Measurements from ENCODE around the gene MLKL. TPM values are rescaled to one million over a fixed set of nuclear protein-coding genes. Genes with fewer than 3 reads are reported as not detected.
A peak's percentile ranks its signal among the peaks of the same experiment; 100 is the strongest.

MLKL gene
- total RNA-seq, 1 donor from 2014 or later = 0.24 TPM

DNA sequence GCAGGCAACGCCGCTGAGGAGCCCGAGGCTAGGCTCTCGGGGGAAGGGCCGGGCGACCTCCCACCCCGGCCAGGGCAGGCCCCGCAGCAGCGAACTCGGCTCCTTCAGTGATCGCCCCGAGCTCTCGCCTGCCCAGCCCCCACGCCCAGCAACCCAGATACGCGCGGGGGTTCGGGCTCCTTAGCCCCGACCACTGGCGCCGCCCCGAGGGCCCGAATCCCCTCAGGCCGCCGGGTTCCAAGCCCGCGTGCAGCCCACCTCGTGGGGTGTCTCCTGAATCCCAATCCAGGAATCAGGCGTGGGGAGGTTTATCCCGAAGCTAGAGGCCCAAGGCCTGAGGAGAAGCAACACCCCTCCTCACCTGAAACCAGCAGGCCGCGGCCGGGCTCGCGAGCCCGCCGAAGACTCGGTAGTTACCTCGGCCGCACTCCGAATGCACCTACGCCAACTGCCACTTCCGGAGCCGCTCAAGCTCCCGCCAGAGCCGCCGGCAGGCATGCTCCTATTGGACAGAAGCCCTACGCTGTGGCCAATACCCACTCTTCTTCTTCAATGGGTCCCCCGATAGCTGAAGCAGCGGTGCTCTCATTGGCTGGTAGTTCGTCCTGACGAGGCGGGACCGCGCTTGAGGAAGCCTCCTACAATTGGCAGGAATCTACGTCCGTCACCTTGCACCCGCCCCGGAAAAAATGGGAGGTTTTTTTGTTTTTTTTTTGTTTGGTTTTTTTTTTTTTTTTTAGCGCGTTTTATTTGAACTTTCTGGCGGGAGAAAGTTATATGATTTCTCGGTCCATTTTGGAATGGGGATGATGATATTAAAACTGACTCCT lies 34.0 kb downstream of the MLKL start, which contains the start of gene RFWD3:
Gene RFWD3 (minus strand): TSS at position 453 of the 830 bp plus-strand sequence. CDS start 5,428 bp downstream, outside the sequence.
- peaks cover 10% of the 10 kb centered on the region for H3K9me3 Mint-ChIP-seq (ENCODE audit: low read depth)
- peaks cover 2% of the 10 kb centered on the region for H3K27me3 Mint-ChIP-seq
- peak within 1 kb of the TSS; percentile 96 for H3K27ac Mint-ChIP-seq
- H3K4me1 Mint-ChIP-seq (ENCODE audit: low read depth) = peaks cover 2% of the 10 kb centered on the region
- H3K4me3 Mint-ChIP-seq (ENCODE audit: low read depth) = peak within 1 kb of the TSS; percentile 95
- DNase-seq (ENCODE audit: low spot score, unreplicated experiment) = peak; percentile 90
- TF ChIP-seq, protein P1, sequence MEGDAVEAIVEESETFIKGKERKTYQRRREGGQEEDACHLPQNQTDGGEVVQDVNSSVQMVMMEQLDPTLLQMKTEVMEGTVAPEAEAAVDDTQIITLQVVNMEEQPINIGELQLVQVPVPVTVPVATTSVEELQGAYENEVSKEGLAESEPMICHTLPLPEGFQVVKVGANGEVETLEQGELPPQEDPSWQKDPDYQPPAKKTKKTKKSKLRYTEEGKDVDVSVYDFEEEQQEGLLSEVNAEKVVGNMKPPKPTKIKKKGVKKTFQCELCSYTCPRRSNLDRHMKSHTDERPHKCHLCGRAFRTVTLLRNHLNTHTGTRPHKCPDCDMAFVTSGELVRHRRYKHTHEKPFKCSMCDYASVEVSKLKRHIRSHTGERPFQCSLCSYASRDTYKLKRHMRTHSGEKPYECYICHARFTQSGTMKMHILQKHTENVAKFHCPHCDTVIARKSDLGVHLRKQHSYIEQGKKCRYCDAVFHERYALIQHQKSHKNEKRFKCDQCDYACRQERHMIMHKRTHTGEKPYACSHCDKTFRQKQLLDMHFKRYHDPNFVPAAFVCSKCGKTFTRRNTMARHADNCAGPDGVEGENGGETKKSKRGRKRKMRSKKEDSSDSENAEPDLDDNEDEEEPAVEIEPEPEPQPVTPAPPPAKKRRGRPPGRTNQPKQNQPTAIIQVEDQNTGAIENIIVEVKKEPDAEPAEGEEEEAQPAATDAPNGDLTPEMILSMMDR (IDR thresholded peaks at IDR 0.05; ENCODE audit: unreplicated experiment) = no peak
- H3K36me3 Mint-ChIP-seq (ENCODE audit: insufficient read depth) = peaks cover 19% of the 10 kb centered on the region

DNA sequence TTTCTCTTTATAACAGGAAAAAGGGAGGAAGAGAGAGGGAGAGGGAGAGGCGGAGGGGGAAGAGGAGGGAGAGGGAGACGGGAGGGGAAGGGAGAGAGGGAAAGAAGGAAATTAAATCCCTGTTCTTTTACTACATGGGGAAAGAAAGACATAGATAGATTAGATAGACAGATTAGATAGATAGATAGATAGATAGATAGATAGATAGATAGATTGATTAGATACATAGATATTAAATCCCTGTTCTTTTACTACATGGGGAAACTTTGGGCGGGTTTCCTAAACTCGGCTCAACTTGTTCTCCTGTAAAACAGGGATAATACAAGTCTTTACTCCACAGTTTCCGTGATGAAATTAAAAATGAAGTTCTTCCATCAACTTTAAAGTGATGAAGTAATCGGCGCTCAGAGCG lies 34.6 kb downstream of the MLKL start:
- peak overlapping the region; percentile 24 for H3K27ac Mint-ChIP-seq
- TF ChIP-seq, protein P1 (IDR thresholded peaks at IDR 0.05; ENCODE audit: unreplicated experiment) = no peak
- H3K9me3 Mint-ChIP-seq (ENCODE audit: low read depth) = peaks cover 10% of the 10 kb centered on the region
- H3K4me1 Mint-ChIP-seq (ENCODE audit: low read depth) = peaks cover 2% of the 10 kb centered on the region
- peak overlapping the region; percentile 95 for H3K4me3 Mint-ChIP-seq (ENCODE audit: low read depth)
- H3K27me3 Mint-ChIP-seq = no peaks in the 10 kb centered on the region
- H3K36me3 Mint-ChIP-seq (ENCODE audit: insufficient read depth) = peaks cover 19% of the 10 kb centered on the region
- no peak for DNase-seq (ENCODE audit: low spot score, unreplicated experiment)

DNA sequence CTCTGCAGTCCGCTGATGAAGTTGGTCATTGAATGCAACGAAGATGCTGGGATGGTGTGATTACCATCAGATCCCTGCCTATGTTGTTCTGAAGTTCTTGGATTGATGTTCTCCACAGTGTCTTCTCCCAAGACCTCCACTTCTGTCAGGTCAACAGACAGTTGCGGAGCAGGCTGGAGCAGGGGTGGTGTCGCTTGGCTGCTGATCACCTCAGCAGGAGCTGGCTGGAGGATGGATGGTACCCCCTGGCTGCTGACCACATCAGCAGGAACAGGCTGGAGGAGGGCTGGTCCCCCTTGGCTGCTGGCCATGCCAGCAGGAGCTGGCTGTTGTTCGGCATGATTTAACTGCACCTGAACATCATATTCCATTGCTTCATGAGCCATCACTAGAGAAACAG lies 39.6 kb downstream of the MLKL start:
- no peaks in the 10 kb centered on the region for H3K9me3 Mint-ChIP-seq (ENCODE audit: low read depth)
- no peak overlapping the region for H3K4me3 Mint-ChIP-seq (ENCODE audit: low read depth)
- H3K4me1 Mint-ChIP-seq (ENCODE audit: low read depth) = peaks cover 1% of the 10 kb centered on the region
- no peaks in the 10 kb centered on the region for H3K27me3 Mint-ChIP-seq
- peaks cover 28% of the 10 kb centered on the region for H3K36me3 Mint-ChIP-seq (ENCODE audit: insufficient read depth)
- TF ChIP-seq, protein P1 (IDR thresholded peaks at IDR 0.05; ENCODE audit: unreplicated experiment) = no peak
- H3K27ac Mint-ChIP-seq = peak overlapping the region; percentile 15
- no peak for DNase-seq (ENCODE audit: low spot score, unreplicated experiment)

DNA sequence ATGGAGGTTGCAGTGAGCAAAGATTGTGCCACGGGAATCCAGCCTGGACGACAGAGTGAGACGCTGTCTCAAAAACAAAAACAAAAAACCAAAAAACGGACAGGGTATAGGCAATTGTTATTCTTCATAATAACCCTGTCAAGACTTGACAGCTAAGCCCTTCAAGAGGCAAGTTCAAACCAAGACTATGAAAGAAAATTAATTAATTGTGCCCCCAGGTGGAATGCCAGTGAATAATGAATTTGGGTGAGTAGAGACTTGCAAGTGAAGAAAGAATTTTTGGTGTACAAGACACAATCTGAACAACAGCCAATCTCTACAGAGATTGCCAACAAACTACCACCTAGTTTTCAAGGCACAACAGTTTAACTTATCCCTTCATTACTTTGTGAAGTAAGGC lies 40.3 kb downstream of the MLKL start:
- DNase-seq (ENCODE audit: low spot score, unreplicated experiment) = no peak
- TF ChIP-seq, protein P1 (IDR thresholded peaks at IDR 0.05; ENCODE audit: unreplicated experiment) = no peak
- H3K27ac Mint-ChIP-seq = no peak overlapping the region
- peaks cover 1% of the 10 kb centered on the region for H3K4me1 Mint-ChIP-seq (ENCODE audit: low read depth)
- H3K36me3 Mint-ChIP-seq (ENCODE audit: insufficient read depth) = peaks cover 31% of the 10 kb centered on the region
- no peaks in the 10 kb centered on the region for H3K9me3 Mint-ChIP-seq (ENCODE audit: low read depth)
- H3K4me3 Mint-ChIP-seq (ENCODE audit: low read depth) = no peak overlapping the region
- H3K27me3 Mint-ChIP-seq = no peaks in the 10 kb centered on the region

DNA sequence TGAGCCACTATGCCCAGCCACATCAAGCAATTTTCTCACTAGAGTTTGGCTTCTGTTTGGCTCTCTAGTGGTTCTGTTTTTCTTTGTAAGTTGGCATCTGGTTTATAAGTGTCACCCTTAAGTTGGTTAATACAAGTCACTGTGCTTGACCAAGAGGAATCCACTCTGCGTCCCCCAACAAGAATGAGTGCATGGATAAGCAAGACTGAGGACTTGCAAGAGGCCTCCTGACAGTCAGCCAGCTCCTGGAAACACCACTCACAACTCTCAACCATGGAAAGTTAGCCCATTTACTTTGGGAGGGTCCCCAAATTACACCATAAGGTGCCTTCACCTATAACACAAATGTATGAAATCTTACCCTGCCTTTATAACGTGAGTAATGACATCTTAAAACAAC lies 41.6 kb downstream of the MLKL start:
- TF ChIP-seq, protein P1 (IDR thresholded peaks at IDR 0.05; ENCODE audit: unreplicated experiment) = no peak
- Mint-ChIP-seq H3K27ac (no peak overlapping the region), H3K4me1 (ENCODE audit: low read depth) (peaks cover 1% of the 10 kb centered on the region), H3K4me3 (ENCODE audit: low read depth) (no peak overlapping the region), H3K9me3 (ENCODE audit: low read depth) (no peaks in the 10 kb centered on the region), H3K27me3 (no peaks in the 10 kb centered on the region), H3K36me3 (ENCODE audit: insufficient read depth) (peaks cover 28% of the 10 kb centered on the region)
- no peak for DNase-seq (ENCODE audit: low spot score, unreplicated experiment)

Measured in progenitor cell of endocrine pancreas (in vitro differentiated cells).